Thoracic aorta (tissue), 2 donors: ENCODE measurements around the gene RREB1. TPM values are rescaled to one million over a fixed set of nuclear protein-coding genes. Genes with fewer than 3 reads are reported as not detected.

Experiments used
- ATAC-seq: fragments of 150-250 bp; one replicate; pipeline ENCODE4 v1.8.0; 2017; ENCODE audit warnings: low read depth; ENCODE audit not compliant: insufficient number of reproducible peaks, low FRiP score
- DNase-seq: peaks from one replicate; pipeline ENCODE4 v3.0.0-alpha.2; 2020; ENCODE audit warnings: low spot score
- H3K27ac ChIP-seq, 2 donors: fragments of 200-600 bp; sonication (generic); 1 replicate in 1 of 2; 2 replicates in 1 of 2; pipeline ENCODE4 v1.5.1; 2016; ENCODE audit warnings: mild to moderate bottlenecking in 2 of 2, moderate library complexity in 2 of 2
- H3K27me3 ChIP-seq: fragments of 200-600 bp; sonication (generic); replicated peaks from 2 replicates; pipeline ENCODE4 v1.6.0; 2016; ENCODE audit warnings: mild to moderate bottlenecking; ENCODE audit not compliant: insufficient read depth
- H3K36me3 ChIP-seq: fragments of 200-600 bp; sonication (generic); one replicate; pipeline ENCODE4 v1.5.1; 2016
- H3K4me1 ChIP-seq, 2 donors: fragments of 200-600 bp; sonication (generic); 1 replicate in 1 of 2; 2 replicates in 1 of 2; pipeline versions ENCODE4 v1.5.1 to v1.6.0; 2016; ENCODE audit warnings: low read depth in 2 of 2, mild to moderate bottlenecking in 1 of 2; ENCODE audit not compliant: control insufficient read depth in 1 of 2
- H3K4me3 ChIP-seq: fragments of 200-600 bp; sonication (generic); 2 replicates; pipeline ENCODE4 v1.5.1; 2016; ENCODE audit warnings: mild to moderate bottlenecking
- H3K9me3 ChIP-seq: fragments of 200-600 bp; sonication (generic); 2 replicates; pipeline ENCODE4 v1.5.1; 2016
- CTCF ChIP-seq: fragments of 200-600 bp; sonication (generic); IDR thresholded peaks from one replicate; pipeline ENCODE4 v1.5.1; 2019; ENCODE audit warnings: antibody characterized with exemption
- total RNA-seq, 2 donors: library from RNA; depleted of rRNA; stranded (reverse); fragments of >200 nt; gene quantifications; one replicate each; pipeline versions ENCODE4 v1.1.0 to v1.2.3, GENCODE V29; 2016

Gene RREB1
- total RNA-seq, 2 donors from 2014 or later, result 30.6 to 39.3 TPM

- ATAC-seq, result no peak
- no peak overlapping the region for H3K27ac ChIP-seq
- no peaks in the 10 kb centered on the region for H3K9me3 ChIP-seq
- H3K4me1 ChIP-seq, result peaks cover 14 to 34% of the 10 kb centered on the region in 2 donors
- H3K27me3 ChIP-seq, result no peaks in the 10 kb centered on the region
- no peak for DNase-seq
- no peak for TF ChIP-seq CTCF
- H3K4me3 ChIP-seq, result no peak overlapping the region
- H3K36me3 ChIP-seq, result peaks cover 2% of the 10 kb centered on the region
Measured at GRCh38 chr6:7119272-7119801, 11.6 kb downstream of the RREB1 start.

- H3K9me3 ChIP-seq, result no peaks in the 10 kb centered on the region
- H3K4me3 ChIP-seq, result no peak overlapping the region
- H3K36me3 ChIP-seq, result peaks cover 2% of the 10 kb centered on the region
- no peaks in the 10 kb centered on the region for H3K27me3 ChIP-seq
- no peak for TF ChIP-seq CTCF
- H3K4me1 ChIP-seq, result peaks cover 2 to 13% of the 10 kb centered on the region in 2 donors
- no peak overlapping the region for H3K27ac ChIP-seq
- ATAC-seq (no peak), DNase-seq (no peak)
Measured at GRCh38 chr6:7121700-7122241, 14.0 kb downstream of the RREB1 start.

- Histone ChIP-seq H3K27me3 (no peaks in the 10 kb centered on the region), H3K4me3 (no peak overlapping the region), H3K9me3 (no peaks in the 10 kb centered on the region), H3K27ac (no peak overlapping the region), H3K36me3 (peaks cover 2% of the 10 kb centered on the region), H3K4me1 (peaks cover 2 to 10% of the 10 kb centered on the region in 2 donors)
- DNase-seq (no peak), ATAC-seq (no peak)
- TF ChIP-seq CTCF, result no peak
Measured at GRCh38 chr6:7122684-7123083, 14.9 kb downstream of the RREB1 start.

GRCh38 chr6:7124114-7124513 is 16.4 kb downstream of the RREB1 start:
- no peak for ATAC-seq
- H3K4me1 ChIP-seq, result peaks cover 5 to 10% of the 10 kb centered on the region in 2 donors

GRCh38 chr6:7124636-7125035 is 16.9 kb downstream of the RREB1 start:
- no peak for ATAC-seq
- no peak overlapping the region for H3K4me3 ChIP-seq
- peaks cover 2% of the 10 kb centered on the region for H3K36me3 ChIP-seq
- H3K9me3 ChIP-seq, result no peaks in the 10 kb centered on the region
- DNase-seq, result no peak
- H3K27ac ChIP-seq, result no peak overlapping the region
- no peaks in the 10 kb centered on the region for H3K27me3 ChIP-seq
- TF ChIP-seq CTCF, result no peak
- peaks cover 5 to 10% of the 10 kb centered on the region in 2 donors for H3K4me1 ChIP-seq

More at GRCh38 chr6:7124114-7124513, 16.4 kb downstream of the RREB1 start:
- Histone ChIP-seq H3K9me3 (no peaks in the 10 kb centered on the region), H3K36me3 (peaks cover 2% of the 10 kb centered on the region), H3K27ac (no peak overlapping the region), H3K27me3 (no peaks in the 10 kb centered on the region), H3K4me3 (no peak overlapping the region)
- TF ChIP-seq CTCF, result no peak
- no peak for DNase-seq
